ENCODE data around the gene ATG2B. TPM values are rescaled to one million over a fixed set of nuclear protein-coding genes. Genes with fewer than 3 reads are reported as not detected.
A peak's percentile ranks its signal among the peaks of the same experiment; 100 is the strongest.

ATG2B gene
- total and polyA plus RNA-seq, 2 of the 4 experiments (the other 2 are of a cell fraction) = 6.9 to 22.0 TPM

GRCh38 chr14:96255501-96256366 lies 107.4 kb downstream of the ATG2B start, which contains the start of gene BDKRB1 (continued):
- TF ChIP-seq CTCF (conservative IDR thresholded peaks at IDR 0.05; ENCODE audit: low read depth, low read length) (no peak), FOS (IDR thresholded peaks at IDR 0.05; ENCODE audit: low read depth, low read length) (peak; percentile 78), POLR2A (IDR thresholded peaks at IDR 0.05; ENCODE audit: low read depth, low read length) (peak; percentile 97), RAD21 (IDR thresholded peaks at IDR 0.05; ENCODE audit: low read length) (no peak)

Data from IMR-90 (cell line).